HL-60 (cell line): ENCODE measurements around the gene FAM32A.

Source experiments
- DNase-seq, 2 experiments: peaks; one replicate each; pipeline ENCODE4 v3.0.0-alpha.2; 2010 to 2020; ENCODE audit warnings: low read depth in 1 of 2, low spot score in 1 of 2
- H3K27ac ChIP-seq: fragments of 250-450 bp; sonication (Bioruptor Pico); replicated peaks from 2 replicates; pipeline ENCODE4 v1.5.1; 2020; ENCODE audit warnings: mild to moderate bottlenecking, moderate library complexity
- H3K27me3 ChIP-seq: fragments of 250-450 bp; sonication (Bioruptor Pico); 2 replicates; pipeline ENCODE4 v1.5.1; 2021; ENCODE audit warnings: mild to moderate bottlenecking, moderate library complexity; ENCODE audit not compliant: insufficient read depth, poor library complexity, severe bottlenecking
- H3K4me3 ChIP-seq: replicated peaks from 2 replicates; pipeline ENCODE4 v1.5.1; 2011; ENCODE audit warnings: mild to moderate bottlenecking, control low read depth, low read length; ENCODE audit not compliant: insufficient read depth
- CTCF ChIP-seq: IDR thresholded peaks from one replicate; pipeline ENCODE4 v1.5.1; 2011; ENCODE audit warnings: low read length, control low read depth, inconsistent platforms; ENCODE audit not compliant: insufficient read depth
- GABPA ChIP-seq: IDR thresholded peaks from 2 replicates; pipeline ENCODE4 v1.6.1; 2012; ENCODE audit warnings: low read depth
- POLR2AphosphoS5 ChIP-seq: IDR thresholded peaks from 2 replicates; pipeline ENCODE4 v1.6.1; 2012; ENCODE audit warnings: low read depth
- REST ChIP-seq: IDR thresholded peaks from 2 replicates; pipeline ENCODE4 v1.6.1; 2012; ENCODE audit warnings: low read depth; ENCODE audit not compliant: insufficient replicate concordance
- SPI1 ChIP-seq: IDR thresholded peaks from 2 replicates; pipeline ENCODE4 v1.6.1; 2012; ENCODE audit warnings: low read depth, mild to moderate bottlenecking, borderline replicate concordance

The FAM32A gene

GRCh38 chr19:16199275-16199932 is 14.2 kb downstream of the FAM32A start:
- H3K4me3 ChIP-seq, result no peak overlapping the region
- TF ChIP-seq SPI1 (no peak), GABPA (no peak), CTCF (no peak), REST (no peak), POLR2AphosphoS5 (no peak)
- H3K27me3 ChIP-seq, result no peaks in the 10 kb centered on the region
- DNase-seq, result no peak
- peak overlapping the region; percentile 56 for H3K27ac ChIP-seq

GRCh38 chr19:16200038-16201010 is 15.1 kb downstream of the FAM32A start:
- no peak for TF ChIP-seq GABPA
- no peak for TF ChIP-seq POLR2AphosphoS5
- peak; percentile 71 to 85 for DNase-seq
- Histone ChIP-seq H3K27ac (peak overlapping the region; percentile 56), H3K27me3 (no peaks in the 10 kb centered on the region), H3K4me3 (no peak overlapping the region)

DNA sequence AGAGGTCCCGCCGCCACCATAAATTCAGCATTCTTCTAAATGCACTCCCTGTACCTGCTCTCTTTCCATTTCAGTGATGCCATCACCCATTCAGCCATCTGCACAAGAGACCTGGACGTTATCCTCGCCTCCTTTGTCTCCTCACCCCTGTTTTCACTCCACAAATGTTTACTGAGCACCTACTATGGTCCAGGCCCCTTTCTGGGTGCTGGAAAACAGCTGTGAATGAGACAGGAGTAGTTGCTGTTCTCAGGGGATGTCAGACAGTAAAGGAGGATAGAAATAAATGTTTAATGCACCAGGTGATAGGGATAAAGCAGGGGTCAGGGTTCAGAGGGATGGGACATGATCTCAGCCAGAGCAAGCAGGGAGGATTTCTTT is 15.8 kb downstream of the FAM32A start:
- Histone ChIP-seq H3K4me3 (no peak overlapping the region), H3K27ac (peak overlapping the region; percentile 56), H3K27me3 (no peaks in the 10 kb centered on the region)
- DNase-seq, result no peak
- TF ChIP-seq REST (no peak), SPI1 (no peak), POLR2AphosphoS5 (no peak), CTCF (no peak), GABPA (no peak)
